Stimulated activated CD8-positive, alpha-beta memory T cell treated with anti-CD3 and anti-CD28 coated beads, Interleukin-4, amount 100 ng/mL, for 4 hours (primary cell): Measurements from ENCODE around the gene SURF2.

Experiments
- DNase-seq, 2 donors: peaks; one replicate each; pipeline ENCODE4 v3.0.0-alpha.2; 2020; ENCODE audit warnings: low read depth in 2 of 2, low spot score in 1 of 2

The SURF2 gene

DNA sequence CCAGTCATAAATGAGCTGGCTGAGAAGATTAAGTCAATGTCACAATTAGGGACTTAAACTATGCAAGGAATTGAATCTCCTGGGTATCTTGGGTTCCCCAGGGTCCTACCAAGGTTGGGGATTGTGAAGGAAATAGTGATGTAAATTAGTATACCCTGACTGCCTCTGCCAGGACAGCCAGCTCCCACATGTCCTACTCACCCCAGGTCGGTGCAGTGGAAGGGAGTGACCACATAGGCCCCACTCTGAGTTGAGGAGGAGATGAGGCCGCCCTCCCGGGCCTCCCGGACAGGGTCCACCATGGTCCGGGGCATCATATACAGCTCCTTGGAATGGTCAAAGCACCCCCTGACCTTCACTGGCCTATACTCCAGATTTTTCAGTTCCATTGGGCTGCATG lies 2.8 kb upstream of the SURF2 start:
- no peak for DNase-seq

DNA sequence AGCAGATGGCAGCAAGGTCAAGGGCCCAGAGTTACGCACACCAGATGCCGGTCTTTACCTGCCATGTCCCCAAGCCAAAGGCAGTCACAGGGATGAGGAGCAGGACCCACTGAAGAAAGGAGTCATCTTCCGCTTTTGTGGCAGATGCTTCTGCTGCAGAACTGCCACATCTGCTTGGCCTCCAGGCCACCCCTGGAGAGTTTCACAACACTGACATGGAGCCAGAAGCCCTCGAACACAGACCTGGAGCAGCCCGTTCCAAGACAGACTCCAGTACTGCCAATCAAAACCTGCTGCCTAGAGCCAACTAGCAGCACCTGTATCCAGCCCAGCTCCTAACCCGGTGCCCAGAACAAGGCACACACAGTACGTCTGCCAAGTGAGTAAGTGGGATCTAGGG lies 1.6 kb upstream of the SURF2 start:
- no peak for DNase-seq

DNA sequence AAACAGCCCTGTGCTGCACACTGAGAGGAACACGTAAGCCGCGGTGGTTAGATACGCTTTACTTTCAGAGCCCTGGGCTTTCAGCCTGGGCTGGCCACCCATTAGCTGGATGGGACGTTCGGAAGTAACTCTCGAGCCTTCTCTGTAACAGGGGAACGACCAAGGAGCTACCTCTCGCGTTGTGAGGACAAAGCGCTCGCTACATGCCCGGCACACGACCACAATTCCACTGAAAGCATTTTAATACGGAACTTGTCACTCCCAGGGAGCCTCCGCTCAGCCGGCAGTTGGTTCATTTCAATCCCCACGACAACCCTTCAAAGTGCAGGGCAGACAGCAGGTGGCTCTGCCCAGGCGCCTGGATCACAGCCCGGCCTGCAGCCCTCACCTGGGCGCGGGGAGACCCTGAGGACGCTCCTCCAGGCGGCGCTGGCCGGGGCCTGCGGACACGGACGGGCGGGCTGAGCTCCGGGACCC lies 431 bp upstream of the SURF2 start:
- DNase-seq: no peak

DNA sequence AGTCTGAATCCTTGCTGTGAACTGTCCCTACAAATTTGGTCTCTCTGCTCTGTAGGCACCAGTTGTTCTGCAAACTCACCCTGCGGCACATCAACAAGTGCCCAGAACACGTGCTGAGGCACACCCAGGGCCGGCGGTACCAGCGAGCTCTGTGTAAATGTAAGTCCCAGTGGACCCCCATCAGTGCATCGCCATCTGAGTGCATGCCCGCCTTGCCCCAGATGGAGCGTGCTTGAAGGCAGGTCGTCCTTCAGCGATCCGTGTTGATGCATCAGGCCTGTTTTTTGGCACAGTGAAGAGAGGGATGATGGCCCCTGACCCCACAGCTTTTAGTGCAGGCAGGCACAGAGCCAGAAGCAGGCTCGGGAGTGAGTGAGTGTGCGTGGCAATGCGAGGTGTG lies 1.3 kb downstream of the SURF2 start:
- no peak for DNase-seq

DNA sequence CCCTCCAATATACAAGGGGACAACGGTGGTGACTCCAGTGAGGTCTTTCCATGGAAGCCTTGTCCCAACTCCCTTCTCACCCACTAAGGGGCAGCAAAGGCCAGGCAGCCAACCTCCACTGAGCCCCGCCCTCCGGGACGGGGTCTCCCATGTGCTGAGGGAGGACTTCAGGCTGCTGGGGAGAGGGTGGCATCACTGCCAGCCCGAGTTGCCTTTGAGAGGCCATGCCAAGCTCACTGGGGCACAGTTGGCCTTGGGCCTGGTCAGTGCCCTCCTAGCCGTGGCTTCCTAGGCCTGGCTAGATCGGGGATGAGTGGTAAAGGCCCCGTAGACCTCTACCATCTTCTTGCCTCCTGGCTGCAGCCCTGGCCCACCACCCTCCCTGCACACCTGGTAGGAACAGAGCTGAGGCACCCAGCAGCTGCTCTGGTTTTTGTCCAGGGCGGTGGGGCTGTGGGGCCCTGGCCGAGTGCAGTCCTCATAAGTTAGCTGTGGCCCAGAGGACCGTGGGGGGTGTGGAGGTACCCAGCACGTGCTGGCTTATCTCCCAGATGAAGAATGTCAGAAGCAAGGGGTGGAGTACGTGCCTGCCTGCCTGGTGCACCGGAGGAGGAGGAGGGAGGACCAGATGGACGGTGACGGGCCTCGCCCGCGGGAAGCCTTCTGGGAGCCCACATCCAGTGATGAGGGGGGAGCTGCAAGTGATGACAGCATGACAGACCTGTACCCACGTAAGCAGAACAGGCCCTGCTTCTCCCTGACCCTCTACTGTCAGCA lies 3.2 kb downstream of the SURF2 start:
- DNase-seq: no peak

DNA sequence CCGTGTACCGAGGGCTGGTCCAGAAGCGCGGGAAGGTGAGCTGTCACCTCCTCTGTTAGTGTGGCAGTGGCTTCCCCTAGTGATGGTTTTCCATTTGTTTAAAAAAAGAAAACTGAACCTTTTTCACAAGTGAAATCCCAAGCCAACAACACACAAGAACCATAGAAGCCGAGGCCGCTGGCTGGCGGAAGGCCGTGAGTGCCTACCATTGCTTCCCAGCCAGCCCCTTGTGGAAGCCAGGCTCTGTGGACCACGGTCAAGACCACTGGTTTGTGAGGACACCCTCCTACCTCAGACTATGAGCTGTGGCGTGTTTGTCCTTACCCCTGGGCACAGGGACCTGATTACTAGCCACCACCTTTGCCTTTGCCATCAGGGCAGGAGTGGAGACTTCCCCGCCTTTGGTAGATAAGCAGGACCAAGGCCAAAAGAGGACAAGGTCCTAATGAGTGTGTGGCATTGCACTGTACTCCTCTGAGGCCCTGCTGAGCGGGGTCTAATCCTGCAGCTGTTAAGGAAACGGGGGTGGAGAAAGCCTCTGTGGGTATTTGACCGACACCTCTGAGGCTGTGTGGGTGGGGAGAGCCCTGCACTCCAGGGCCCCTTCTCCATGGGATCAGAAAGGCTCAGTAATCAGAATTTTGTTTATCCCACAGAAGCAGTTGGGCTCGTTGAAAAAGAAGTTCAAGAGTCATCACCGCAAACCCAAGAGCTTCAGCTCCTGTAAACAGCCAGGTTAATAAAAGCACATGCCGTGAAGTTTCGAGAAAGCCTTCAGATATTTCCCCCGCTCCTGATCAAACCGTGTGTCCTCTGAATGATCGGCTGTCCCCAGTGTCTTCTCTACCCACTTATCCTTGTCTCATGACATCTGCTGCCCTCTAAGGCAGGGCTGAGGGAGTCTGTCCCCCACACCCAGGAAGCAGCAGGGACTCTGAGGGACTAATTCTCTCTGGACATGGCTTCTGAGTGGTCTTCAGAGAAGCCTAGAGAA lies 4.3 kb downstream of the SURF2 start:
- DNase-seq: no peak

DNA sequence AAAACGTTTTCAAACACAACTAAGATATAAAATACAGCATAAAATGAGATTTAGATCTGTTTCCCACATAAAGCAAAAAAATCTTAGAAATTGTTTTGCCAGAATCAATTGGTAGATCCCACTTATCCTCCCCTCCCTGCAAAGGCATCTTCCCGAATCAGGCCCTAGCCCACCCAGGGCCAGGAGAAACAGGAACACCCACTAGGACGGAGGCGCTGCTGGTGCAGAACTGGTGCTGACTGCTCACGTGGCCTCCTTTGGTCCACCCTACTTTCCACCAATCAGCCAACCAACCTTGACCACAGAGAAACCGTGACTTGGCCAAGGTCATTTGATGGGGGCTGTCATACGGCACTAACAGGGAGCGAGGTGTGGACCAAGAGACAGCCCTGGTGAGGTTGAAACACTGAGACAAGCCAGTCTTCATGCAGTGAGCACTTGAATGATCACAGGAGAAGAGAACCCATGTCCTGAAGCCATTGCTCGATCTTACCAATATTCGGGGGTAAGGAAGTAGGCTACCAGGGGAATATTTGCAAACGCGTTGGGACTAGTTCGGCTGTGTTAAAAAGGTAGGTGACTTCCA lies 5.2 kb downstream of the SURF2 start:
- DNase-seq: no peak

DNA sequence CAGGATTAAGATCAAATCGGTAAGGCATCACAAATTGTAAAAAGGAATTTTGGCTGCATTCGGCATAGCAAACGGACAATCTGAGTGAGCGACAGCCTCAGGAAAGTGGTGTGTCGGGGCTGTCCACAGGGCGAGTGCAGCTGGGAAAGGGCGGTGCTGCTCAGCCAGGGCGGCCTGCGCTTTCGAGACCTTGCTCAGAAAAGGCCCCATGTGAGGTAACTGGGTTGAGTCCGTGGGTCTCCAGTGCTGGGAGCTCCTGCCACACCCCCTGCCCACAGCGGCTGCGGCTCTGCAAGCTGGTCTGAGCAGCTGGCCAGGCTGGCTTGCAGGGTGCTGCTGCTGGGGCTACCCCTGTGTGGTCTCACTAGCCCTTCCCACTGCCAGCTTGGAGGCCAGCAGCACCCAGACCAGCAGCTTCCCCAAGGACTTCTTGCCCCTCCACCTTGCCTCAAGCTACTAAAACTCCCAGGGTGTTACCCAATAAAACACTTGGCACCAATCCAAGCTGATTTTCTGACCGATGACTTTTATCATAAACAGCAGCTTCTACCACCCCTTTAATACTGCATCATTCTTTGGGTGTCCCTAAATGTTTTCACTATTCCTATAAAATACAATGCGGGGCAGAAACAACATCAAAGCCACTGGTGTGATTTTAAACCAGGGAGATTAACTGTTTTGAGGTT lies 6.2 kb downstream of the SURF2 start:
- DNase-seq: no peak

DNA sequence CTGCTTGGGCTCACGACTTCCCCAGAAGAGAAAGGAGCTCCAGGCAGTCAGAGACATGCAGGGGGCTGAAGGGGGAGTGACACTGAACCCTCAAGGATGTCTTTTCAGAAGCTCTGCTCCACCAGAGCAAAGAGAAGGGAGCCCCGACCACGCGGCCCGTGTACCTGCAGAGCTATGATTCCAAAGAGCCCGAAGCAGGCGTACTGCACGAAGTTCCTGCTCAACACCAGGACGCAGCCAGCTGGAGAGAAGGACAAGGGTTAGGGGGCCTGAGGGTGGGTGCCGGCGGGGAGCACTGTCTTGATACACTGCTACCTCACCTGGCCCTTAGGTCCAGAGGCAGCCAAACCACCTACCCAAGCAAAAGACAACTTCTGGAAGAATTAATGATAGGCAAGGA lies 10.1 kb downstream of the SURF2 start:
- no peak for DNase-seq

DNA sequence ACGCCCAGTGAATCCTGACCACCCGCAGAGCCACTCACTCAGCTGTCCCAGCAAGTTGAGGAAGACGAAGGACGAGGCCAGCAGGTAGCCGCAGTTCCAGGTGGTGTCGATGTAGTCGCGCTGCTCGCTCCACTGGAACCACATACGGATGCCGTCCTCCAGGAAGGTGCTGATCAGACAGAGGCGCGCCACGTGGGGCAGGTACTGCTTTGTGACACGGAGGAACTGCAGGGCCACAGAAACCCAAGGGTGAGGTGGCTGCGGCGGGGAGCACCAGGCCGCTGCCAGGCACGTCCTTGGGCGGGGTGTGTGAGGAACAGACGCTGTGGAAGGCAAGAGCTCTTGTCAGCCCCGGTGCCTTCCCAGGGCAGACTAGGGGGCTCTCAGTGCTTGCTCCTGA lies 10.9 kb downstream of the SURF2 start:
- DNase-seq: no peak

DNA sequence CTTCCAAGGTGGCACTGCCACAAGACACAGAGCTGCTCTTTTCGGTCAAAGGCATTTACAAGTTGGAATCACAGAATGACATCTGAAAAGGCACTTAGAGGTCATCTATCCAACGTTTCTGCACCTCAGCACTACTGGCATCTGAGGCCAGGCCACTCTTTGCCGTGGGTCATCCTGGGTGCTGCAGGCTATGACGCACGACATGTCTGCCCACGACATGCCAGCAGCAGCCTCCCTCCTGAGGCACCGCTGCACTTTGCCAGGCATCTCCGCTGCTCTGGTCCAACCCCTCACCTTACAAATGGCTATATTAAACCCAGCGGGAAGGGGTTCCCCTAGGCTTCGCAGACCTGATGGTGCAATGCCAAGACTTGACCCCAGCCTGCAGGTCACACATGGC lies 11.4 kb downstream of the SURF2 start:
- no peak for DNase-seq

DNA sequence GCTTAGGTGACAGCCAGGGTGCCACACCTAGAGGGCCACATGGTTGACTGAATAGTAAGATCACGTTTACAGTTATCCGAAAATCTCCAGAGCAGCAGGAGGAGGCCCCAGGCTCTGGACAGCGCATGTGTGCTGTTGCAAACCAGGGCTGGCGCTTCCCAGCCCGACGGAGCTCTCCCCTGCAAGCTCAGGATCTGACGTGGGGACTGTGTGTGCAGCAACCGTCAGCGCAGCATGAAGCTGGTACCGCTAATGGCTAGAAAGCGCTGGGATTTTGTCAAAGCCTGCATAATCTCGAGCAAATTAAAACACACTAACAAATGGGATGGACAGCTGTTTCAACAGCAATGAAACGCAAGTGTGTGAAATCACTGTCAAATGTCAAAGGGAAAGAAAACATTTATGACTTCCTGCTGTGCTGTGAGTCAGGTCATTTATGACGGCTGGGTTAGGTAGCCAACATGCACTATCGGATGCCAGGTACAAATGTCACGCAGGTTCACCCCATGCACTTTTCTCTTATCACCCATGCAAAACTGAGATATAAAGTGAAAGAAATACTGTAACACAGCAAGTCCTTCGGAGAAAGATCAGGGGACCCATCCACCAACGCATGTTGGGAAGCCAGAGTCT lies 12.0 kb downstream of the SURF2 start:
- DNase-seq: no peak

DNA sequence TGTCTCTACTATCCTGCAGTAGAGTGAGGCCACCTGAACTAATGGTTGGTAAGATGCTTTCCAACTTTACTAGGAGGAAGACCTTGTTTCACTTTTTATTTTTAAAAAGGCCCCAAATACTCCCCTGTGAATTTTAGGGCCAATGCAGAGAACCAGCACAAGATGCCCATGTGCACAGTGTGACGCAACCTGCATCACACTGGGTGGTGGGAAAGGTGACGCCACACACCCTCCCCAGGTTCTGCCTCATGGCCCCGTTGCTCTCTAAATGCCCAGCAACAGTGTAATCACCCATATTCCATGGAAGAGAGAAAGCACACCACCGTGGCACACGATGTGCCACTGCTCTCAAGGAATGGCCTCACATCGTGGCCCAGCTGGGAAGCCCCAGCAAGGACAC lies 13.1 kb downstream of the SURF2 start:
- DNase-seq: no peak

DNA sequence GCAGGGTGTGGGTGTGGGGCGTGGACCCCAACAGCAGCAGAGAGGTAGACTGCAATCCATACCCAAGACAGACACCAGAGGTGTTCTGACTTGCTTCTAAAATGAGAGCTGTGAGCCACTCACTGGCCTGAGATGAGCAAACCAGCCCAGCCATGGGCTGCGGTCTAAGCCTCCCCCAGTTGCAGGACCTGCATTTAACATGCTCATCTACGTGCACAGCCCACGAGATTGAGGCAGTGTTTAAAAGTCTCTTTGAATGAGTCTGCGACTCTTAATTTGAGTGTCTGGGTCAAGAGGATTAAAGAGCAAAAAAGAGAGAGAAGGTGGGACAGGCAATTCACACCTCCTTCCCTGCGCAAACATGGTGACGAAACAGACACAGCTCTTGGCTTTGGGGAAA lies 13.6 kb downstream of the SURF2 start:
- no peak for DNase-seq

DNA sequence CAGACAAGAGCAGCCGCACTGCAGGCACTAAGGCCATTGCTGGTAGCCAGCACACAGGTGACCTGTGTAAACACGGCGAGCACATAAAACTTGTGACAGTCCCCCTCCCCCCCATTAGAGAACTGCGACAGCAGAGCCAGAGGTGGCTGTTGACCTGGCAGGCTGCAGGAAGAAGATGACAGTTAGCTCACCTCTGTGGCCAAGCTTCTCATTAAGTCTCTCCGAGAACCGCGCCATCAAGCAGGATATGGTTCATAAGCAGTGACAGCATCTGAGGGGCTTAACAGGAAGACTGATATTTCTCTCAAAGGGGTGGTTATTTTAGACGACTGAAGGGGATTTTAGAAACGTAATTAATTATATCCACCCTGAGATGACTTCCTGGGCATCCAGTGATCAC lies 14.3 kb downstream of the SURF2 start:
- no peak for DNase-seq

DNA sequence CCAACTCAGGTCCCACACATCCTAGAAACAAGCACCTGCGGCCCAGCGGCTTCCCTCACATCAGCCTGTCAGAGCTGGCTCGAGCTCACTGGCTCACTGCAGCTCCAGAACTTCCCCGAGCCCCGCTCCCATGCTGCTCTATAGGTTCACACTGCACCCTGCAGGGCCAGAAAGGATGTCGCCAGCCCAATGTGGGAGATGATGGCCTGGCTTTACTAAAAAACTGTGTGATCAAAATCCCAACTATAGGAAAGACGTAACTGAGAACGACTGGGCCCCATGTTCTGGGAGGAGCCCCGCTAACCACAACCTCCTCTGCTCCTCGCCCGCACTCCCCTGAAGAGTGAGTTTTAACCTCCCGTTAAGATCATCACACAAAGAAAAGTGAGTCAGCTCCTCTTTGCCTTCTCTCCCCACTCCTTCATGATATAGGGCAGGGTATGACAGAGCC lies 14.9 kb downstream of the SURF2 start:
- DNase-seq: peak in 1 of 2 donors; percentile 41

DNA sequence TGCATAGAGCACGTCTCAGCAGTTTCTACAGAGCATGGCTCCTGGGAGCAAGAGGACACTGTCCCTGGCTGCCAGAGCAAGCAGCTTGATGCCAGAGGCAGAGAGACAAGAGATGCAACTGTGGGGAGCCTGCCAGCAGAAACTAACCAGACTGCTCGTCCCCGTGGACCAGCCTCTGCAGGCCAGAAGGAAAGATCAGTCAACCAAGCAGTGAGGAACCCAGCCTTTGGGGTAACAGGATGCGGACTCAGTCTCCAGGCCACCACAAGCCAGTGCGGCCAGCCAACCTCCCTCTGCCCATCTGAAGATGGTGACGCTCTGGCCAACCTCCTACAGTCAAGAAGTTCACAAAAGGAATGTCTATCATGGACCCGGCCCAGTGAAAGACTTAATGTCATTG lies 15.8 kb downstream of the SURF2 start:
- DNase-seq: no peak

DNA sequence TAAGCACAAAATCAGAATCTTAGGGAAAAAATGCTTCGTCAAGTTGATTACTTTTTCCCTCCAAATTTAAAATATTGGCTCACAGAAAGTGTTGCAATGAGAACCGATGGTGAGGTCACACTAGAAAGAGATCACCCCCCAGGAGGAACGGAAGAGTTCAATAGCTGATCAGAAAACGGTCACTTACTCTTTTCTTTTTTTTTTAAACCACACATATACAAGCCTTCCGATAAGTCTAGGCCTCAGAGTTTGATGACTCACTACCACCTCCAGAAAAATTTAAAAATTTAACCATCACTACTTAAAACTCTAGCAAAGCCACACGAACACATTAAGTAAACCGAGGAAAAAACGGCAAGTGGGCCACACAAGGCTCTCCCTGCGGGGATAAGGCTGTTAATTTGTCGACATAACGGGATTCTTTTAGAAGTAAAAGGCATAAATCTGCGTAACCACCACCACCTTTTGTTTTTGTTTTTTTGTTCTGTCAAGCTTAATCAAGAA lies 18.3 kb downstream of the SURF2 start:
- DNase-seq: no peak

DNA sequence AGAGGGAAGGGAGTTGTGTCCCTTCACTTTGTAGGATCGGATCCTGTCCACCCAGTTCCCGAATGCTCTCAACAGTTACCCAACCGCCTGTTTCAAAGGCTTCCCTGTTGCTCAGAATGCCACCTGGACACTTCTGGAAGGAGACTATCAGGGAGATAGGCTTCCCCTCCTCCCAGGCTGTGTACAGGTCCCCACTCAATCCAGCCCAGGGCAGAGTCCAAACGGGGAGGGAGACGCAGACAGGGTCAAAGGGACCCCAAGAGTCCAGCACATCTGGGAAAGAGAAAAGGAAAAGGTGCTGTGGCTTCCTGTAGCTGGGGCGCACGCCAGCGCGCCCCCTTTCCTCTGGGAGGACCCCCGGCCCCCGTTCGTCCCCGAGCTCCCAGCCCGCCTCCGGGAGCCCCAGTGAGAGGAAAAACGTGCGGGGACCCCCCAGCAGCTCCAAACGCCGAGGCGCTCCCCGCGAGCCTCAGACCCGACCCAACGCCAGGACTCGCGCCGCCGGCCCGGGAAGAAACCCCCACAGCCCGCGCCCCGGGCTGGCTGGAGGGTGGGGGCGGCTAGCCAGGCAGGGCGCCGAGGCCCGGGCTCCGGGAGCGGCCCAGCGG lies 18.9 kb downstream of the SURF2 start:
- no peak for DNase-seq
